Fibroblast of mammary gland (primary cell): Measurements from ENCODE around the gene OLIG2.

Experiments used
- DNase-seq: peaks from one replicate; pipeline ENCODE4 v3.0.0-alpha.2; 2010; ENCODE audit warnings: low read depth
- H3K4me3 ChIP-seq: 2 replicates; pipeline ENCODE4 v1.5.1; 2011; ENCODE audit warnings: low read depth, mild to moderate bottlenecking, low read length, moderate library complexity; ENCODE audit not compliant: control insufficient read depth
- TF ChIP-seq, protein P1 (sequence below): conservative IDR thresholded peaks from 2 replicates; pipeline ENCODE4 v1.5.1; 2011; ENCODE audit warnings: low read depth, low read length, inconsistent platforms; ENCODE audit not compliant: control insufficient read depth, insufficient read depth

Gene OLIG2

DNA sequence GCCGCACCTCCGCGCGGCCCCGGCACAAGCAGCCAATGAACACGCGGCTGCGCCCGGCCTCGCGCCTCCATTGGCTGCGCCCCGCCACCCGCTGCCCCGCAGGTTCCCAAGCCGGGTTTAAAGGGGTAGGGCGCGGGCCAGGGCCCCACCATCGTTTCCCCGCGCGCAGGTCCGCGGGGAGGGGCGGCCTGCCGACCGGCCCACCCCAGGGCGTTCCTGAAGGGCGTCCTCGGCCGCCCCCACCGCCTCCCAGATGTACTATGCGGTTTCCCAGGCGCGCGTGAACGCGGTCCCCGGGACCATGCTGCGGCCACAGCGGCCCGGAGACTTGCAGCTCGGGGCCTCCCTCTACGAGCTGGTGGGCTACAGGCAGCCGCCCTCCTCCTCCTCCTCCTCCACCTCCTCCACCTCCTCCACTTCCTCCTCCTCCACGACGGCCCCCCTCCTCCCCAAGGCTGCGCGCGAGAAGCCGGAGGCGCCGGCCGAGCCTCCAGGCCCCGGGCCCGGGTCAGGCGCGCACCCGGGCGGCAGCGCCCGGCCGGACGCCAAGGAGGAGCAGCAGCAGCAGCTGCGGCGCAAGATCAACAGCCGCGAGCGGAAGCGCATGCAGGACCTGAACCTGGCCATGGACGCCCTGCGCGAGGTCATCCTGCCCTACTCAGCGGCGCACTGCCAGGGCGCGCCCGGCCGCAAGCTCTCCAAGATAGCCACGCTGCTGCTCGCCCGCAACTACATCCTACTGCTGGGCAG, 44.4 kb downstream of the OLIG2 start, which contains the start of gene OLIG1:
Gene OLIG1, plus strand, starts transcription at position 148 of the 750 bp plus-strand sequence. Its CDS starts 106 bp downstream, at position 254.
- TF ChIP-seq, protein P1, sequence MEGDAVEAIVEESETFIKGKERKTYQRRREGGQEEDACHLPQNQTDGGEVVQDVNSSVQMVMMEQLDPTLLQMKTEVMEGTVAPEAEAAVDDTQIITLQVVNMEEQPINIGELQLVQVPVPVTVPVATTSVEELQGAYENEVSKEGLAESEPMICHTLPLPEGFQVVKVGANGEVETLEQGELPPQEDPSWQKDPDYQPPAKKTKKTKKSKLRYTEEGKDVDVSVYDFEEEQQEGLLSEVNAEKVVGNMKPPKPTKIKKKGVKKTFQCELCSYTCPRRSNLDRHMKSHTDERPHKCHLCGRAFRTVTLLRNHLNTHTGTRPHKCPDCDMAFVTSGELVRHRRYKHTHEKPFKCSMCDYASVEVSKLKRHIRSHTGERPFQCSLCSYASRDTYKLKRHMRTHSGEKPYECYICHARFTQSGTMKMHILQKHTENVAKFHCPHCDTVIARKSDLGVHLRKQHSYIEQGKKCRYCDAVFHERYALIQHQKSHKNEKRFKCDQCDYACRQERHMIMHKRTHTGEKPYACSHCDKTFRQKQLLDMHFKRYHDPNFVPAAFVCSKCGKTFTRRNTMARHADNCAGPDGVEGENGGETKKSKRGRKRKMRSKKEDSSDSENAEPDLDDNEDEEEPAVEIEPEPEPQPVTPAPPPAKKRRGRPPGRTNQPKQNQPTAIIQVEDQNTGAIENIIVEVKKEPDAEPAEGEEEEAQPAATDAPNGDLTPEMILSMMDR: no peak
- no peak within 1 kb of the TSS for H3K4me3 ChIP-seq
- peak; percentile 8 for DNase-seq

DNA sequence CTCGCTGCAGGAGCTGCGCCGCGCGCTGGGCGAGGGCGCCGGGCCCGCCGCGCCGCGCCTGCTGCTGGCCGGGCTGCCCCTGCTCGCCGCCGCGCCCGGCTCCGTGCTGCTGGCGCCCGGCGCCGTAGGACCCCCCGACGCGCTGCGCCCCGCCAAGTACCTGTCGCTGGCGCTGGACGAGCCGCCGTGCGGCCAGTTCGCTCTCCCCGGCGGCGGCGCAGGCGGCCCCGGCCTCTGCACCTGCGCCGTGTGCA, 44.9 kb downstream of the OLIG2 start:
- TF ChIP-seq, protein P1: no peak
- DNase-seq: no peak
- no peak overlapping the region for H3K4me3 ChIP-seq

DNA sequence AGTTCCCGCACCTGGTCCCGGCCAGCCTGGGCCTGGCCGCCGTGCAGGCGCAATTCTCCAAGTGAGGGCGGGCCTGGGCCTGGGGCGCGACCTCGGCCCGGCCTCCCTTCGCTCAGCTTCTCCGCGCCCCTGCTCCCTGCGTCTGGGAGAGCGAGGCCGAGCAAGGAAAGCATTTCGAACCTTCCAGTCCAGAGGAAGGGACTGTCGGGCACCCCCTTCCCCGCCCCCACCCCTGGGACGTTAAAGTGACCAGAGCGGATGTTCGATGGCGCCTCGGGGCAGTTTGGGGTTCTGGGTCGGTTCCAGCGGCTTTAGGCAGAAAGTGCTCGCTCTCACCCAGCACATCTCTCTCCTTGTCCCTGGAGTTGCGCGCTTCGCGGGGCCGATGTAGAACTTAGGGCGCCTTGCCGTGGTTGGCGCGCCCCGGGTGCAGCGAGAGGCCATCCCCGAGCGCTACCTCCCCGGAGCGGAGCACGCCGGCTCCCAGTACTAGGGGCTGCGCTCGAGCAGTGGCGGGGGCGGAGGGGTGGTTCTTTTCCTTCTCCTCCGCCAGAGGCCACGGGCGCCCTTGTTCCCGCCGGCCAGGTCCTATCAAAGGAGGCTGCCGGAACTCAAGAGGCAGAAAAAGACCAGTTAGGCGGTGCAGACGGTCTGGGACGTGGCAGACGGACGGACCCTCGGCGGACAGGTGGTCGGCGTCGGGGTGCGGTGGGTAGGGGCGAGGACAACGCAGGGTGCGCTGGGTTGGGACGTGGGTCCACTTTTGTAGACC, 45.4 kb downstream of the OLIG2 start:
- TF ChIP-seq, protein P1: no peak
- no peak overlapping the region for H3K4me3 ChIP-seq
- DNase-seq: no peak

DNA sequence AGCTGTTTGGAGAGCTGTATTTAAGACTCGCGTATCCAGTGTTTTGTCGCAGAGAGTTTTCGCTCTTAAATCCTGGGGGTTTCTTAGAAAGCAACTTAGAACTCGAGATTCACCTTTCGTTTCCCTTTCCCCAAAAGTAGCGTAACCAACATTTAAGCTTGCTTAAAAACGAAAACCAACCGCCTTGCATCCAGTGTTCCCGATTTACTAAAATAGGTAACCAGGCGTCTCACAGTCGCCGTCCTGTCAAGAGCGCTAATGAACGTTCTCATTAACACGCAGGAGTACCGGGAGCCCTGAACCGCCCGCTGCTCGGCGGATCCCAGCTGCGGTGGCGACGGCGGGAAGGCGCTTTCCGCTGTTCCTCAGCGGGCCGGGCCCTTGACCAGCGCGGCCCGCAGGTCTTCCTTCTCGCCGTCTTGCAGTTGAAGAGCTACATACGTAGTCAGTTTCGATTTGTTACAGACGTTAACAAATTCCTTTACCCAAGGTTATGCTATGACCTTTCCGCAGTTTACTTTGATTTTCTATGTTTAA, 46.1 kb downstream of the OLIG2 start:
- H3K4me3 ChIP-seq: no peak overlapping the region
- DNase-seq: peak; percentile 8
- TF ChIP-seq, protein P1: no peak

DNA sequence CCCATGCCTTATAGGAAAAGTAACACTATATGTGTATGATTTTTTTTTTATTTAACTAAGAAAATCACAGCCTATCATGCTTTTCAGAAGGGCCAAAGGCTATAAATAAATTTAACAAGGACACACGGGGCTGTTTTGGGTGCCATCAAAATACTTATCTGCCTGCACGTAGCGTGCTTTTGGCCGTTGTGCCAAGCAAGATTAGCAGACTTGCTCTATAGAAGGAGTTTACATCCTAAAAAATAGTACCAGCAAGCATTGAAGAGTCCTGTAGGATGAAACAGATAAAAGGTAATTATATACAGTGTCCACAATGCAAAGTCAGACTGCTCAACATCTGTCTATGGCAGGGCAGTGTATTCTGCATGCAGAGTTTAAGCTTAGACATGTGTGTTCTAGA, 47.9 kb downstream of the OLIG2 start:
- no peak for DNase-seq
- TF ChIP-seq, protein P1: no peak
- H3K4me3 ChIP-seq: no peak overlapping the region

DNA sequence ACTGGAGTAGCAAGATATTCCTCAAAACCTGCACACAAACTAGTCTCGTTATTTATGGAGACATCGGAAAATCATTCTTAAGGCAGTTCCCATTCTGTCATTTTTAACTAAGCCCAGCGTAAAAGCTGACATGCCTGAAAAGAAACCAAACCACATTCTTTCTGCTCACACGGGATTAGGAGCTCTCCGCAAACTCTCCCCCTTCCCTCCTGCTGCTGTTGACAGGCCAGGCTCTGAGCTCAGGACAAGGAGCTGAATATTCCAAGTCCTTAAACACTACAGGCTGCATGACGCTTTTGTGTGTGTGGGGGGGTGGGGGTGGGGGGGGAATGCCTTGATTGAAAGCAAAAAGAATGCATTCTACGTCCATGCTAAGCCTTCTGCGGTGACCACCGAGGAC, 49.4 kb downstream of the OLIG2 start:
- no peak overlapping the region for H3K4me3 ChIP-seq
- TF ChIP-seq, protein P1: no peak

More for the DNA sequence above, 49.4 kb downstream of the OLIG2 start:
- DNase-seq: no peak
